Thyroid gland (tissue), 4 donors: ENCODE results near the gene GPC5. TPM values are rescaled to one million over a fixed set of nuclear protein-coding genes. Genes with fewer than 3 reads are reported as not detected.

ENCODE experiments used
- DNase-seq, 2 donors: peaks; one replicate each; pipeline ENCODE4 v3.0.0-alpha.2; 2019
- H3K27ac ChIP-seq, 3 donors: fragments of 200-600 bp; sonication (generic); 1 replicate in 2 of 3; 2 replicates in 1 of 3; pipeline ENCODE4 v1.5.1; 2016 to 2019; ENCODE audit warnings: mild to moderate bottlenecking in 1 of 3, moderate library complexity in 1 of 3
- H3K27me3 ChIP-seq: fragments of 200-600 bp; sonication (generic); one replicate; pipeline ENCODE4 v1.5.1; 2019
- H3K36me3 ChIP-seq, 2 donors: fragments of 200-600 bp; sonication (generic); one replicate each; pipeline ENCODE4 v1.5.1; 2016 to 2019
- H3K4me1 ChIP-seq, 2 donors: fragments of 200-600 bp; sonication (generic); one replicate each; pipeline ENCODE4 v1.5.1; 2017 to 2019
- H3K4me3 ChIP-seq, 3 donors: fragments of 200-600 bp; sonication (generic); replicated peaks in 1 of 3; 1 replicate in 2 of 3; 2 replicates in 1 of 3; pipeline ENCODE4 v1.5.1; 2016; ENCODE audit warnings: mild to moderate bottlenecking in 1 of 3
- H3K9me3 ChIP-seq: fragments of 200-600 bp; sonication (generic); one replicate; pipeline ENCODE4 v1.5.1; 2017
- CTCF ChIP-seq, 6 experiments: fragments of 200-600 bp in 3 of 6; fragments of 450-650 bp in 3 of 6; sonication (generic) in 3 of 6; IDR thresholded peaks; one replicate each; pipeline ENCODE4 v1.5.1; 2016 to 2019; ENCODE audit warnings: antibody characterized with exemption in 6 of 6, mild to moderate bottlenecking in 2 of 6, inconsistent platforms in 1 of 6, moderate library complexity in 1 of 6
- POLR2A ChIP-seq, 2 donors: fragments of 450-650 bp; IDR thresholded peaks; one replicate each; pipeline ENCODE4 v1.6.1; 2017; ENCODE audit warnings: antibody characterized with exemption in 2 of 2, mild to moderate bottlenecking in 2 of 2, moderate library complexity in 1 of 2
- WGBS, 2 donors: methylation state at CpG; one replicate each; pipeline ENCODE4 v1.1.5; 2017; 5-methylcytosine and 5-hydroxymethylcytosine counted together
- intact Hi-C: fragments of 100-400 bp; cut with DNase I; formaldehyde crosslinking; loops from one replicate; pipeline ENCODE4 v1.15.1; 2023
- total RNA-seq, 4 donors: library from RNA; depleted of rRNA; stranded (reverse); fragments of >200 nt; gene quantifications; one replicate each; pipeline ENCODE4 v1.2.3, GENCODE V29; 2016

GPC5 gene
- total RNA-seq, 4 donors from 2014 or later = 0.67 to 2.3 (median 1.3) TPM

- no peak for DNase-seq
Observed at GRCh38 chr13:92412996-92413395, 1014.6 kb downstream of the GPC5 start.

GRCh38 chr13:92413452-92413851 is 1015.0 kb downstream of the GPC5 start:
- Histone ChIP-seq H3K36me3 (no peaks in the 10 kb centered on the region), H3K27me3 (no peaks in the 10 kb centered on the region), H3K4me3 (no peak overlapping the region), H3K4me1 (no peaks in the 10 kb centered on the region), H3K9me3 (no peaks in the 10 kb centered on the region), H3K27ac (no peak overlapping the region)
- no peak for DNase-seq
- 47 to 59% methylated on average over 3 of the region's 3 CpGs for WGBS, 2 donors
- TF ChIP-seq CTCF (IDR thresholded peaks at IDR 0.05) = no peak
- no peak for TF ChIP-seq POLR2A (IDR thresholded peaks at IDR 0.05)
- intact Hi-C loops = no loop called here

More at GRCh38 chr13:92412996-92413395, 1014.6 kb downstream of the GPC5 start:
- intact Hi-C loops = no loop called here
- H3K4me3 ChIP-seq = no peak overlapping the region
- TF ChIP-seq POLR2A (IDR thresholded peaks at IDR 0.05) (no peak), CTCF (IDR thresholded peaks at IDR 0.05) (no peak)
- H3K4me1 ChIP-seq = no peaks in the 10 kb centered on the region
- no peak overlapping the region for H3K27ac ChIP-seq
- H3K36me3 ChIP-seq = no peaks in the 10 kb centered on the region
- H3K27me3 ChIP-seq = no peaks in the 10 kb centered on the region
- no peaks in the 10 kb centered on the region for H3K9me3 ChIP-seq
- 32 to 41% methylated on average over 1 of the region's 1 CpG for WGBS, 2 donors

GRCh38 chr13:92414851-92415250 is 1016.4 kb downstream of the GPC5 start:
- H3K27me3 ChIP-seq = no peaks in the 10 kb centered on the region
- H3K36me3 ChIP-seq = no peaks in the 10 kb centered on the region
- TF ChIP-seq CTCF (IDR thresholded peaks at IDR 0.05) (no peak), POLR2A (IDR thresholded peaks at IDR 0.05) (no peak)
- no peak for DNase-seq
- 86 to 91% methylated on average over 4 of the region's 4 CpGs for whole genome bisulfite sequencing, 2 donors
- no peak overlapping the region for H3K4me3 ChIP-seq
- no peaks in the 10 kb centered on the region for H3K9me3 ChIP-seq
- H3K27ac ChIP-seq = no peak overlapping the region
- H3K4me1 ChIP-seq = no peaks in the 10 kb centered on the region
- intact Hi-C loops = no loop called here

- no peaks in the 10 kb centered on the region for H3K36me3 ChIP-seq
- H3K4me3 ChIP-seq = no peak overlapping the region
- H3K9me3 ChIP-seq = no peaks in the 10 kb centered on the region
- no peak for DNase-seq
- H3K4me1 ChIP-seq = no peaks in the 10 kb centered on the region
- intact Hi-C loops = no loop called here
- no peak for TF ChIP-seq CTCF (IDR thresholded peaks at IDR 0.05)
- no peak for TF ChIP-seq POLR2A (IDR thresholded peaks at IDR 0.05)
- H3K27ac ChIP-seq = no peak overlapping the region
- H3K27me3 ChIP-seq = no peaks in the 10 kb centered on the region
Observed at GRCh38 chr13:92415781-92416180, 1017.4 kb downstream of the GPC5 start.

GRCh38 chr13:92418818-92419412 is 1020.5 kb downstream of the GPC5 start:
- Histone ChIP-seq H3K4me1 (no peaks in the 10 kb centered on the region), H3K9me3 (no peaks in the 10 kb centered on the region), H3K27me3 (no peaks in the 10 kb centered on the region), H3K27ac (no peak overlapping the region), H3K4me3 (no peak overlapping the region), H3K36me3 (no peaks in the 10 kb centered on the region)
- intact Hi-C loops = no loop called here
- 44 to 47% methylated on average over 5 of the region's 5 CpGs for WGBS, 2 donors
- TF ChIP-seq CTCF (IDR thresholded peaks at IDR 0.05) (no peak), POLR2A (IDR thresholded peaks at IDR 0.05) (no peak)
- no peak for DNase-seq
